Activated T-helper 1 cell treated with Interleukin-2 at 50 U/mL for 16 hours (primary cell): ENCODE results near the gene PLA2G2D.

ENCODE experiments used
- DNase-seq: peaks from one replicate; pipeline ENCODE4 v3.0.0-alpha.2; 2020; ENCODE audit warnings: low read depth

The PLA2G2D gene

GRCh38 chr1:20114021-20114648, 5.2 kb downstream of the PLA2G2D start:
- no peak for DNase-seq

GRCh38 chr1:20112279-20113000, 6.9 kb downstream of the PLA2G2D start:
- no peak for DNase-seq

DNA sequence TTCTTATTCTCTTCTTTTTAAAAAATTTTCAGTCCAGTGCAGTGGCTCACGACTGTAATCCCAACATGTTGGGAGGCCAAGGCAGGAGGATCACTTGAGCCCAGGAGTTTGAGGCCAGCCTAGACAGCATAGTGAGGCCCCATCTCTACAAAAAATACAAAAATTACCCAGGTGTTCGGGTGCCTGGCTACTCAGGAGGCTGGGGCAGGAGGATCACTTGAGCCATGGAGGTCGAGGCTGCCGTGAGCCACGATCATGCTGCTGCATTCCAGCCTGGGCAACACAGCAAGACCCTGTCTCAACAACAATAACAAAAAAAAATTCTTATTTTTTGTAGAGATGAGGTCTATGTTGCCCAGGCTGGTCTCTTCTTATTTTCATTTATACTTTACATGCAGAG, 7.9 kb downstream of the PLA2G2D start:
- no peak for DNase-seq

GRCh38 chr1:20110679-20111078, 8.7 kb downstream of the PLA2G2D start:
- no peak for DNase-seq

- DNase-seq: no peak
These were observed 10.0 kb downstream of the PLA2G2D start for GRCh38 chr1:20109223-20109856.

DNA sequence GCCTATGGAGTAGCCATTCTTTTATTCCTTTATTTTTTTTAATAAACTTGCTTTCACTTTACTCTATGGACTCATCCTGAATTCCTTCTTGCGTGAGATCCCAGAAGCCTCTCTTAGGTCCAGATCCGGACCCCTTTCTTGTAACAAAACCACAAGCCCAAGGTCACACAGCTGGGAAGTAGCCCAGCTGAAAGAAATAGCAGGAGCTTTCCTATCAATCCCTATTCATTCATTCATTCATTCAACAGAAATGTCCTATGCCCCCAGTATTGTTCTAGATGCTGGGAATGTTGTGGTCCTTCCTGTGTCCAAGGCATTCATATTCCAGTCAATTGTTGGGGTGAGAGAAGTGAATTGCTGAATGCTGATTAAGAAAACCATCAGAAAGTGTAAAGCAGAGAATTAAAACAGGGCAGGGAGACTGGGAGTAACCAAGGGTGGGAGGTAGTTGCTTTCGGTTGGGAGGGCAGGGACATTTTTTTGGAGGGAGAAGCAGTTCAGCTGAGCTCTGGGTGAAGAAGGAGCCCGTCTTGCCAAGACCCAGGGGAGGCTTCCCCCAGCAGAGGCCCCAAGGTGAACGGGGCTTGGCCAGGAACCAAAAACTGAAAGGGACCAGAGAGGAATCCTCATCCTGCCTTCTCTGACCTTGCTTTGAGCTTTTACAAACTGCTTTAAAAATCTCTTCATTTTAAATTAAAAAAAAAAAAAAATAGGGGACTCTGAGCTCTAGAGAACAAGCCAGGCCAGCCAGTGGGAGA, 10.8 kb downstream of the PLA2G2D start:
- no peak for DNase-seq

DNA sequence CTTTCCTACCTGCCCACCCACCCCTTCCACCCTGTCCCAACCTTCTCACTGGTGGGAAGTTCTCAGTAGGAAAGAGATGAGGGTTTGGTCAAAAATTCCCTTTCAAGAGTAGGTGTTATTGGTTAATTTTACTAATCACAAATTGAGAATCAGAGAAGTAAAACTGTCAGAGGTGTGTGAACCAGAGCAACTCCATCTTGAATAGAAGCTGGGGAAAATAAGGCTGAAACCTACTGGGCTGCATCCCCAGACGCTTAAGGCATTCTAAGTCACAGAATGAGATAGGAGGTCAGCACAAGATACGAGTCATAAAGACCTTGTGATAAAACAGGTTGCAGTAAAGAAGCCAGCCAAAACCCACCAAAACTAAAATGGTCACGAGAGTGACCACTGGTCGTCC, 11.5 kb downstream of the PLA2G2D start:
- no peak for DNase-seq

GRCh38 chr1:20107351-20107750, 12.0 kb downstream of the PLA2G2D start:
- no peak for DNase-seq

DNA sequence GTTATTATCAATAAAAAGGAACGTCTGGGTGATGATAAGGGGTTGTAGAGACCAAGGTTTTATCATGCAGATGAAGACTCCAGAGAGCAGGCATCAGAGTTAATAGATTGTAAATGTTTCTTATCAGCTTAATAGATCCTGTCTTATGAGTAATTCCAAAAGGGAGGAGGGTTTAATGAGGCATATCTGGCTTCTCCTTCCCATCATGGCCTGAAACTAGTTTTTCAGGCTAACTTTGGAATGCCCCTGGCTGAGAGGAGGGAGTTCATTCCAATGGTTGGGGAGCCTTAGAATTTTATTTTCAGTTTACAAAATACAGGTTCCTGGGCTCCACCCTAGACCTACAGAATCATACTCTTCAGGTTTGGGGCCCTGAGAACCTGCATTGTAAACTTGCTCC, 13.5 kb downstream of the PLA2G2D start:
- DNase-seq: no peak

GRCh38 chr1:20102875-20103274, 16.5 kb downstream of the PLA2G2D start:
- DNase-seq: no peak

DNA sequence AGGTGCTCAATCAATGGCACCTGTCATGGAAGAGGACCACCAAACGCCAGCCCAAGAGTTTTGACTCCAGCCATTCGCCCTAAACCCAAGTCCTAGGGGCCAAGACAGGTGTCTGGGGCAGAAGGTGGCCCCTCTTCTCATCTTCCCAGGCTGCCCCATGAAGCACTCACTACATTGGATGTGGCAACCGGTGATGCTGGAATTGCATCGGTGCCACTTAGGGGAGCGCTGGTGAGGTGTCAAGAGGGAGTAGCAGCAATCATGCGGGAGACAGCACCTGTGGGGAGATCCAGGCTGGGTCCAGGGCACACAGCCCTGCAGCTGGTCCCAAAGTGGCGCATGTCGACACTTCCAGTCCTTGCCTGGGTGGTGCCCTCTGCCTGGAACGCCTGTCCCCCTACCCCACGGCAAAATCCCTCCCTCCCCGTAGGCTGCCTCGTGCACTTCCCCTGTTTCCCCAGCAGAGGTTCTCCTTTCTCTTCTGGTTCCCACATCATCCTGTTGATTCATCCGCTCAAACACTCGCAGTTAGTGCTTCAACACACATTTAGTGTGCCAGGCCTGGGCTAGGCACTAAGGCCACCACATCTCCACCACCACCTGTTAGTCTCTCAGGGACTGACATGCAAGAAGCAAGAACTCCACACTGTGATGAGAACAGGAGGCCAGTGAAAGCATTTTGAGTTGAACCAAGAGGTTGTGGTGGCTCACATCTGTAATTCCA, 18.5 kb downstream of the PLA2G2D start:
- DNase-seq: no peak

DNA sequence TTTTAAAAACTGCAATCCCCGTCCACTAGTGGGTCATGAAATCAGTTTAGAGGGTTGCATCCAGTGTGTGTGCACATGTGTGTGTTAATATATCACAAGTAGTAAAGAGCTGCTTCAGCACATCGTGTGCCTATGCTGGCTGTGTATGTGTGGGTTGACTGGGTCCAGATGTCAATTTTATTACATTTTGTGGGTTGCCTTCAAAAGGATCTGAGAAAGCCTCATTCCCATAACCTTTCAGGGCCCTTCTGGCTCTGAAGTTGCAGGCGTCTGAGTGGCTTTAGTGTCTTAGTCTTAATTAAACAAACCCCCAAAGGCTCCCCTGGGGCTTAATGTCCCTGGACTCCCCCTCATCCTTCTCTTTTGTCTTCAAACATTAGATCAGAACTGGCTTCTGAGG, 19.8 kb downstream of the PLA2G2D start:
- no peak for DNase-seq

GRCh38 chr1:20096840-20097447, 22.4 kb downstream of the PLA2G2D start:
- no peak for DNase-seq

DNA sequence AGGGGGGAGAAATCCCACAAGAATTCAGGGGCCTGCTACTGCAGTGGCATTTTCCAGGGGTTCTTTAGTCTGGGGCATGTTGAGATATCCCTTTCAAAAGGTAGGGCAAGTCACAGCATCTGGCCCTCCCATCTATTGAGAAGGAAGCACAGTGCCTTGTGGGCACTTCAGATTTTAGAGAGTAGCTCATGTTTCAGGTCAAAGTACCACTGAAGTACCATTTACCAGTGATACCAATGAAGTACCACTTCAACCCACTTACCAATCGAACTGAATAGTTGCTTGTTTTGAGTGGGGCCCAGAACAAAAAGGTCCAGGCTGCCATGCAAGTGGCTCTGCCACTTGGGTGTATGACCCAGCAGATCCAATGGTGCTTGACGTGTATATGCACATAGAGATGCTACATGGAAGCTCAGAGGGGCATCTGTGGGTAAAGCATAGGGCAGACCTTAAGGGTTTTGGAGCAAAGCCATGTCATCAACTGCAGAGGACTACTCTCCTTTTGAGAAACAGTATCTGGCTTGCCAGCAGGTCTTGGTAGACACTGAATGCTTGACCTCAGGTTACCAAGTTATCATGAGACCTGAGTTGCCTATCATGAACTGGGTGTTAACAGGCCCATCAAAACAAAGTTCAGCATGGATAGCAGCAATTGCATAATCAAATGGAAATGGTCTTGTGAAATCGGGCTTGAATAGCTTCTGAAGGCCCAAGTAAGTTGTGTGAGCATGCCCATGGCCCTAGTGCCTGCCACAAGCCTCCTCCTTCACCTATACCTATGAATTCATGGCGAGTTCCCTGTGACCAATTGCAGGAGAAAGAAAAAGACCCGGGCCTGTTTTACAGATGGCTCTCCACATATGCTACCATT, 23.5 kb downstream of the PLA2G2D start:
- no peak for DNase-seq

GRCh38 chr1:20093940-20094391, 25.4 kb downstream of the PLA2G2D start:
- DNase-seq: no peak

DNA sequence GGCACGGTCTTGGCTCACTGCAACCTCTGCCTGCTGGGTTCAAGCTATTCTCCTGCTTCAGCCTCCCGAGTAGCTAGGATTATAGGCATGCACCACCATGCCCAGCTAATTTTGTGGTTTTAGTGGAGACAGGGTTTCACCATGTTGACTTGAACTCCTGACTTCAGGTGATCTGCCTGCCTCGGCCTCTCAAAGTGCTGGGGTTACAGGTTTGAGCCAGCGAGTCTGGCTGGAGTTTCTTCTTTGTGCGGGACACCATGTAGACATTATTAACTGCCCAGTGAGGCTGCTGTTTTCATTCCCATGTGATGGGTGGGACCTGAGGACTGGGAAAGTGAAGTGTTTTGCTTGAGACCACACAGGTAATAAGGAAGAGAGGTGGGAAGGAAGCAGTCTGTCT, 26.0 kb downstream of the PLA2G2D start:
- no peak for DNase-seq

DNA sequence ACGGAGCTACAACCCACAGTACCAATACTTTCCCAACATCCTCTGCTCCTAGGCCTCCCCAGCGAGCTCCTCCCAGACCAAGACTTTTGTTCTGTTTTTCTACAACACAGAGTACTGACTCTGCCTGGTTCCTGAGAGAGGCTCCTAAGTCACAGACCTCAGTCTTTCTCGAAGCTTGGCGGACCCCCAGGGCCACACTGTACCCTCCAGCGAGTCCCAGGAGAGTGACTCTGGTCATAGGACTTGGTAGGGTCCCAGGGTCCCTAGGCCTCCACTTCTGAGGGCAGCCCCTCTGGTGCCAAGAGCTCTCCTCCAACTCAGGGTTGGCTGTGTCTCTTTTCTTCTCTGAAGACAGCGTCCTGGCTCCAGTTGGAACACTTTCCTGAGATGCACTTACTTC, 28.7 kb downstream of the PLA2G2D start:
- DNase-seq: no peak

DNA sequence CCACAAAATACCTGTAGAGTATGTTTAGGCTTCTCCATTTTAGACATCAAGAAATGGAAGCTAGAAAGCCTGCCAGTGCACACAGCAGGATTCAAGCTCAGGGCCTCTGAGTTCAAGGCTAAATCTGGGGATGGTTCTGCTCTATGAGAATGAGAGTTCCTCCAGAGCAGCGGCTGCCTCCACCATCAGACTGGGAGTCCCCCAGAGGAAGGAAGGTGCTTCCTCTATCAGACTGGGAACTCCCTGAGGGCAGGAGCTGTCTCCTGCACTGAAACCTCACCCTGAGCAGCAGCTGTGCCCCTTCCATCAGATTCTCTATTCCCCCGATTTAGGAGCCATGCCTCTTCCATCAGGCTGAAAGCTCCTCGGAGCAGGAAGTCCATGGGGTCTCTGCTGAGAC, 29.2 kb downstream of the PLA2G2D start:
- DNase-seq: no peak

DNA sequence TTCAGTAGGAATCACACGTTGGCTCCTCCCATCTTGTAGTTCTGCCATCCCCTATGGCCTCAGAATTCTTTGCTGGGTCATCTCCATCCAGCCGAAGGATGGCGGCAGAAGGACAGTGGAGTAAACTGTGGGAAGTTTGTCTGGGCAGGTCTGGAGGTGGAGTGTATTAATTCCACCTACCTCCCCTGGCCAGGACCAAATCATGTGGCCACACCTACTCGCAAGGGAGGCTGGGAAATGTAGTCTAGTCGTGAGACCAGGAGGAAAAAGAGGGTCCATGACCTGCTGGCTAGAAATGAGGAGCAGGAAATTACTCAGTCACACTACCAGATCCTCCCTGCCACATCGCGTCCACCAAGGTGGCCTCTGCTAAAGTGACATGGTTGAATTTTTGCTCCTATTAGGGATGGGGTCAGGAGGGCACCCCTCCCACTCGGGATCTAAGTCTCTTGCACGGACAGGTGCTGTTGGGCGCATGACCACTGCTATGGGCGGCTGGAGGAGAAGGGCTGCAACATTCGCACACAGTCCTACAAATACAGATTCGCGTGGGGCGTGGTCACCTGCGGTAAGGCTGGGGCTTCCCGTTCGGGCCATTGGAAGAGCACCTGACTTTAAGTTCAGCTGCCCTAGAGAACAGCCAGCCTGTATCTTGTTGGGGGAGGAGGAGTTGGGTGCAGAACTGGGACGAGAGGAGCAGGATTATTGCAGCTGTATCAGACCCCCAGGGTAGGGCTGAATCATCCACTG, 29.8 kb downstream of the PLA2G2D start:
- DNase-seq: no peak

- DNase-seq: no peak
These were observed 31.7 kb downstream of the PLA2G2D start for GRCh38 chr1:20087668-20088067.
